DMS53 treated with DMSO at 0.1 percent for 48 hours (cell line): ENCODE results near the gene MSH2.
"Not testable (repeated sequence)": the region's sequence is repeated elsewhere in the genome, so short reads cannot be mapped to it uniquely, and the experiment has no call there.

Source experiments
- DNase-seq: peaks from one replicate; lab custom pipeline; 2025; ENCODE audit not compliant: unreplicated experiment; lab: John Stamatoyannopoulos, UW

MSH2 gene

DNA sequence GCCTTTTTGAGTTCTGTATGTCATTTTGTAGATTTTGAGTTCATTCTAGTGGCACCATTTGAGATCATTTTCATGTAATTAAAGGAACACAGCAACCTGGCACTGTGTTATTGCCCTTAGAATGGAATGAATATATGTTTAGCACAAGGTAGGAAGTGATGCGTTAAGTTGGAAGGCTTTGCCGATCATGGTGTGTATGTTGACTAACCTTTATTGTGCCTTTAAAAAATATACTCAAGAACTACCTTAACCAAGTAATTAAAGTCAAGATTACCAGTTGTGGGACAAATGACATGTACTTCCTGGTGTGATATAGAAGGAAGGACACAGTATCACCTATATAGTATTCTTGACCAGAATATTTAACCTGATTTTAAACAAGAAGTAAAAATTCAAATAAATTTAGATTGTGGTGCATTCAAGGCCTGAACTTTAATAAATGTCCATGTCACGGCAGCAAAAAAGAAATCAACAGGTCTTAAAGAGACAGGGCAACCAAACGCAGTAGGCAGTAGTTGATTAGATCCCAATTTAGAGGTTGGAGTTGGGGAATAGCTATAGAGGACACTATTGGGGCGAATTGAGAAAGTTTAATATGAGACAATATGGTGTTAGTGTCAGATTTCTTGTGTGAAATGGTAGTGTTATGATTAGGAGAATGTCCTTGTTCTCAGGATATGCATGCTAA is 68.6 kb downstream of the MSH2 start:
- DNase-seq: no peak

DNA sequence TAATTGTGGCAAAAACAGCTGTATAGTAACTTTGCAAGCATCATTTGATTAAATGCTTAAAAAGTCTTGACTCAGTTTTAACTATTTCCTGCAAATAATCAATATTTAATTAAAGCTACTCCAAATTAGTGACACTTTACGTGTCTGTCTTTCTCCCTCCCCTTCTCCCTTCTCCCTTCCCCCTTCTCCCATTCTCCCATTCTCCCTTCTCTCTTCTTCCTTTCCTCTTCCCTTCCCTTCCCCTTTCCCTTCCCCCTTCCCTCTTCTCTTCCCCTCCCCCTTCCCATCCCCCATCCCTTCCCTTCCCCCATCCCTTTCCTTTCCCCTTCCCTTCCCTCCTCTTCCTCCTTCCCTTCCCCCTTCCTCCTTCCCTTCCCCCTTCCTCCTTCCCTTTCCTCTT is 76.9 kb downstream of the MSH2 start:
- DNase-seq: no peak

DNA sequence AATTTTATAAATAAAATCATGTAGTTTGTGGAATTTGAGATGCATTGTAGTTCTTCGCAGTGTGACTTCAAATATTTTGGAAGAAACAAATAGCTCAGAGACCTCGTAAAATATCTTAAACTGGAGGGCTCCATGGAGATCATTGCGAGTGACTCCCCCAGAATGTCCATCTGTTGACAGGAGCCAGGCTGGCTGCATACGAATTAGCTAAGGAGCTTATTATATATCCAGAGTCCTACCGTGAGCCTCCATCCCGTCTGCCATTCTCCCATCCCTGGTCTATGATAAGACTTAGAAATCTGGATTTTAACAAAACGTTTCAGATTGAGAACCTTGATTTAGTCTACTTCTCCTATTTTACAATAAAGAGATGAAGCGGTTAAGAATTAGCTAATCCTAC is 80.2 kb downstream of the MSH2 start:
- no peak for DNase-seq

DNA sequence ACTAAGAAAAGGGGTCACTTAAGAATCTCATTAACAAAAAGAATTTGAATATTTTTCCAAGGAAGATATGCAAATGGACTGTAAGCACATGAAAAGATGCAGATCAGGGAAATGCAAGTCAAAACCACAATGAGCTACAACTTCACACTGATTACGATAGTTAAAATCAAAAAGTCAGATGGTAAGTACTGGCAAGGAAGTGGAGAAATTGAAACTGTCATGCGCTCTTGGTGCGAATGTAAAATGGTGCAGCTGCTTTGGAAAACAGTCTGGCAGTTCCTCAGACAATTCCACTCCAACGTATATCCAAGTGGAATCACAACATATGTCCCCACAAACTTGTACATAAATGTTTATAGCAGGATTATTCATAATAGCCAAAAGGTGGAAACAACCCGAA is 81.4 kb downstream of the MSH2 start:
- DNase-seq: no peak

DNA sequence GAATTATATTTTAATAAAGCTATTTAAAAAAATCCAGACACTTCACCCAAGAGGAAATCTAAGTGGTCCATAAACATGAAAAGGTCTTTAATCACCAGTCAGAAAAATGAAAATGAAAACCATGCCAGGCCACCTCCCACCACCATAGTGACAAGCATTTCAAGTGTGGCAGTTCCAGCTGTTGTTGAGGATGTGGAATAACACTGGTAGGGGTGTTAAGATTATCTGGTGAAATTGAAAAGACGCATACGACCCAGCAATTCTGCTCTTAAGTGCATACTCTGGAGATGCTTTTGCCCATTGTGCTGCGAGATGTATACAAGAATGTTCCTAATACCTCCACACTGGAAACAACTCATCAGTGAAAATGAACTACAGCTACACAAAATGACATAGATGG is 82.2 kb downstream of the MSH2 start:
- DNase-seq: no peak

DNA sequence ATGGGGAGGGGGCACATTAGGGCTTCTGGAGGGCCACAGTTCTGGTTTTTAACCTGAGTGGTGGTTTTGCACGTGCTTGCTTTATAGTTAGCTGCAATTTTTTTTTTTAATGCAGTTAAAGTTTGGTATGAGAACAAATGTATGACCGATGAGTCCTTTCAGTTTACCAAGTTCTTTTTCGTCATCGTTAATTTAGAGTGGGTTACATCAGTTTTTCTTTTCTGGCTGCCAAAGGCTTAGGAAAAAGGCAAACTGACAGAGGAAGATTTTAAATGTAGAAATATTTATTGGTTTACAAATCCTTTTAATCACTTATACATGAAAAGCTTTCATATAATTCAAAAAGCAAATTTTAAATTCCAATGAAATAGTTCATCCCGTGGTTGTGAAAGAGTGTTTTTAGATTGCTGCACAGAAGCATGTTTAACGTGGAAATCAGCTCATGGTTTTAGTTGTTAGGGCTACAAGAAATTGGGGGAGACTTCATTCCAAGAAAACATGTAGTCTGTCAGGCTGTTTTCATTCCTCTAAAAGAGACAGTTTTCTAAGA is 82.9 kb downstream of the MSH2 start:
- no peak for DNase-seq

DNA sequence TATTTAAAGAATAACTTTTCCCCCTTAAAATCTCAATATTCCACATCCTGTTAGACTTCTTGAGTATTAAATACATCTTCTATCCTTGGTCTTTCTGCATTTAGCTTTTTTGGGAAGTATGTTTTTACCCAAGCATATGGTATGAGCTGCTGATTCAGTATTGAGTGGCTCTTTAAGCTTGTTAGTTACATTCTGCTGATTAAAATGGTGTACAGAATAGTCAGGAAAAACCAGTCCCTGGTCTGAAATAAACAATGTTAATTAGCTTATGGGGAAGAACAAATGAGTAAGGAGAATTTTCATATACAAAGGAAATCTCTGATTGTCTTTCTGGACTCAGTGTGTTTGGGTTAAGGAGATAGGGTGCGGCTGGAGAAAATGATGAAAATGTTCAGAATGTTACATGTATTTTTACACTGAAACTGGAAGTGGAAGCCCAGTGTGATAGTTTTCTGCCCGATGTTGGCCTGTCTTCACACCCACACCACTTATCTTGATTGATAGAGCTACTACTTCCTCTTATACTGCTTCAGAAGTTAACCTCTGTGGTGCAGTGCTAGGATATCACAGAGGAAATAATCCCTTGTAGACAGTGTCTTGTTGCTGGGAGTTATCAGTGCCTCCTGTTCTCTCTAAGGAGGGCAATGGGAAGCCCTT is 84.0 kb downstream of the MSH2 start:
- DNase-seq: no peak

DNA sequence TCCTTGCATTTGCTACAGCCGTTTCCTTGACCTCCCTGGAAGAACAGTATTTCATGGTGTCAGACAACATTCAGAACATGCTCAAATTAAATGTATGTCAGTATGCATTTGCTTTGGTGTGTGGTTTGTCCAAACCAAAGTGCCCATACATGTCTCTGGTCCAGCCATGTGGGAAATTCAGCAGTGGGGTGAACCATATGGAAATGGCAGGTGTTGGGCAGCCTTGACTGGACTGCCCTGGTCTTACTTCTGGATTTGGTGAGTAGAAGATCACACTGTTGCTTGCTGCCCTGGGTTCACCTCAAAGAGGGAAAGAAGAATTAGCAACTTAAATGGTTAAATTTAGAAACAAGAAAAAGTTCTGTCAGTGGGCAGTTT is 84.5 kb downstream of the MSH2 start:
- no peak for DNase-seq

DNA sequence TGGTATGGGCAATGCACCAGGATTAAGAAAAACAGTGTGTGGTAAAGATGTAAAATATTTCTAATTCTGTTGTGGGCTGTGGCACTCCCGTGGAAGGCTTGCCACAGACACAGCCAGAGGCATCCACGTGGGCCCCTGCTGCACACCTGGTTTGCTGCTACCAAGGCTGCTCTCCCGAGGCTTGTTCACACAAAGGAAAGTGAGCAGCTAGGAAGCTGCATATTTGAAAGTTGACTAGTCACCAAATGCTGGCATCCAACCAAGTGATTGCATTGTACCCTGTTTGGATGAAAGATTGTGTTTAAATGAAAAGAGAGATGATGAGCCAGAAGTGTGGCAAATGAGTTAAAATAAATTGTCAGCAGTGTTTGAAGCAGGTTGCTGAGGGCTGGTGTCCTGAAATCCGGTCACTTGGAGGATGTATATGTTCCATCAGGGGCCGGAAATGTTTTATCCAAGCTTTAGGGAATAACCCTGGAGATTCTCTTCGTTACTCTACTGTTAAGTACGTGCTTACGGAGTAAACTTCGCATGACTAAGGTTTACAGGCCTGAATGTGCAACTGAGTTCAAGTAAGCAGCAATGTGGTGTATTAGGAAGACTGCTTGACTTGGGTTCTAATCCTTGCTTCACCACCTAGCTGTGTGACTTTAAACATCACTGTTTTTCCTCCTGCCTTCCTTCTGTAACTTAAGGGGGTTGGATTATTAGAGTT is 86.1 kb downstream of the MSH2 start:
- no peak for DNase-seq

DNA sequence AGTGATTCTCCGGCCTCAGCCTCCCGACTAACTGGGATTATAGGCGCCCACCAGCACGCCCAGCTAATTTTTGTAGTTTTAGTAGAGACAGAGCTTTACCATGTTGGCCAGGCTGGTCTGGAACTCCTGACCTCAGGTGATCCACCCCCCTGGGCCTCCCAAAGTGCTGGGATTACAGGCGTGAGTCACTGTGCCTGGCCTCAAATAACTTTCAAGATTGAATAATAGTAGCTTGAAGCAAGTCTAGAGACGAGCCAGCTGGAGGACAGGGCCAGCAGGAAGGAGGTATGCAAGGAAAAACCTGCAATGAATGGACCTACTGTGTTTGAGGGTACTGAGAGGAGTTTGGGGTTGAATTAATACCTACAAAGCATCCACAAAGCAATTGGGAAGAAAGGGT is 87.5 kb downstream of the MSH2 start:
- no peak for DNase-seq

DNA sequence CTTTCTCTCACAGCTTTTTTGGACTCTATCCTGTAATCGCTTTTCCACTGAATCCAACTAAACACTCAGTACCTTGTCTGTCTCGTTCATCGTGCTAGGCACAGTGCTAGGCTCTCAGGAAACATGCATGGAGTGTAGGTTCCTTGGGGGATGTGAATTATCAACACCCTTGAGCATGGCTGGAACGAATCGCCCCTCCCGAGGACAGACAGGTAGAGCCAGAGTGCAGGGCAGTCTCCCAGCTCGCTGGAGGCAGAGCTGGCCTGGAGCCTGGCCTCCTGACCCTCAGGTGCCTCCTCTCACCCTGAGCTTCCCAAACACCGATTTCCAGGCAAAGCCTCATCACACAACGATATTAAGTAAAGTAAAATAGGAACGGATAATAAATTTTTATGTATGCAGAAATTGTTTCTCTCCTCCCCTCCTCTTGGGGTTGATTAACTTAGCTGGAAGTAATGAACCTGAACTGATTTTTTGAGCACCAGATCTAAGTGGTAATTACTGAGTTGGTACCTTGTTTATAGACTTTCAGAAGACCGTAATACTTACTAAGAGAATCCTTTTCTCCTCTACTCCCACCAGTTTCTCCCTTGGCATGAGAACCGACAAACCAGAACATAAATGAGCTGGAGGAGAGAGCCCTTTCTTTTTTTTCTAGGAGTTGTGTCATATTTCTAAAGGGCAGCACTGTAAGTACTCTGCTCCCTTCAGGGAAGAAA is 90.5 kb downstream of the MSH2 start:
- no peak for DNase-seq

DNA sequence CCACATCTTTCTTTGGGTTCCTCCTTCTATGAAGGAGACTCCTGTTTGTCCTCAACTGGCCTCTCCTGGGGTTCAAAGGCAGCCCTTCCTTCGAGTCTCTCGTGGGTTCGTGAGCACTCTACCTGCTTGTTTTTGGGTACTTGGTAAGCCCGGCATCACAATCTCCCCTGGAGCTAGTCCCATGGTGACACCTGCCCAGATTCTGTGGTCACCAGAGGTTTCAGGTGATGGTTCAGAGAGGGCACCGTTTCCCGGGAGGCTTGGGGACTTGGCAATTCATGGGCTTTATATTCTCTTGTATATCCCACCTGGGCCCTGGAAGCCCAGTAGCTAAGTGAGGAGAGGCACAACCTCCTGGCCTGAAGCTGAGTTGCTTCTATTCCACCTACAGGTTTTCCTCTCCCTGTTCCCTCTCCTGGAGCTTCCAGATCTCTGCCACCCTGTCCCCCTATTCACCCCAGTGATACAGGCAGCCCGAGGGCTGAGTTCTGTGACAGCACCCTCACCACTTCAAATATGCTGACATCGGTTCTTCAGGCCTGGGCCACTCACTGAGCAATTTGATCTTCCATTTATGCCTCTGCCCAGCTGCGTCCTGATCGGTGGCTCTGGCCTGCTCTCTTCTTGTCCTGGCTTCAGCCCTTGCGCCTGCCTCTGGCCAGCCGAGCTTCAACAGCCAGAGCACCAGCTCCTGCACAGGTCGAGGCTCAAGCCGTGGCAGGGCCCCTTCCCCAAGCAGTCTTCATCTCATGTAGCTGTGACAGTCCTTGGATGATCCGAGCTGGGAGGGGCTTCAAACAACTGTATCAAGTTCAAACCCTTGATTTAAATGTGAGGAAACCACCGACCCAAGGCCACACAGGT is 91.5 kb downstream of the MSH2 start:
- DNase-seq: no peak

DNA sequence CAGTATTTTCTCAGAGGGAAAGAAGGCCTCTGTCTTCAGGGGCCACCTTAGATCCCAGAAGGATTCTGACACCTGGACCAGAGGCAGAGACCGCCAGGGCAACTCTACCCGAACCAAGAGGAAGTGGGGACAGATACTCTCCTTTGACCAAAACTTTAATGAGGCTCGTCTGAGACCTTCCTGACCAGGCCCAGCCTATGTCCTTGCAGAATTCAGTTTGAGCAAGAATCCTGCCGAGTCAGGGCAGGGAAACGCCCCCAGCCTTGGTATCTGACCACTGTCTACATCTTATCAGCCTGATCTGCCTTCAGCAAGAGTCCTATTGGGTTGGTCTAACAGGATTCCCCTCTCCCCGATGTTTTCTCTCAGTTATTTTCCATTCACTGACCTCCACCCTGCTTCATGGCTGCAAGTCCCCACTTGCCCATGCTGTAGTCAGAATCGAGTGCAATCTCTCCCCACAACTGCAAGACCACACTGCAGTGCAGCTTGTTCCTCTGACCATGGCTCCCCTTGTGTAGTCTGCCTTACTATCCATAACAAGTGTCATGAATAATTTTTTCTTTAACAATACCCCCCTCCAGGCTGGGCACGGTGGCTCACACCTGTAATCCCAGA is 95.0 kb downstream of the MSH2 start:
- DNase-seq: no peak

DNA sequence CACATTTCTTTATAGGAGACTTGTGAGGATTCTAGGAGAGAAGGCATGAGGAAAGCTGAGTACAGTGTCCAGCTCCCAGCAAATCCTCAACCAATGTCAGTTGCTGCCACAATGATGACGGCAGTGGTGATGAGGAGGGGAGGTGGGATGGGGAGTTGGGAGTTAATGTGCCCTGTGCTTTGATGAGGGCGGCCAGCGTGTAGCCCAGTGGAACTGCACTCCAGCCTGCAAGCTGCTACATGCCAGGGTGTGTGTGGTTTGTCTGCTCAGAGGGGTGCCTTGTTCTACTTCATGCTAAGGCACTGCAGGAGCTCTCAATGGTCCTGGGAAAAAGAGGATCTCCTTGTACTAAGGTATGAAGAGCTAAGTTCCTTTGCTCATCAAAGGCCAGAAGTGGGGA is 96.1 kb downstream of the MSH2 start:
- no peak for DNase-seq

DNA sequence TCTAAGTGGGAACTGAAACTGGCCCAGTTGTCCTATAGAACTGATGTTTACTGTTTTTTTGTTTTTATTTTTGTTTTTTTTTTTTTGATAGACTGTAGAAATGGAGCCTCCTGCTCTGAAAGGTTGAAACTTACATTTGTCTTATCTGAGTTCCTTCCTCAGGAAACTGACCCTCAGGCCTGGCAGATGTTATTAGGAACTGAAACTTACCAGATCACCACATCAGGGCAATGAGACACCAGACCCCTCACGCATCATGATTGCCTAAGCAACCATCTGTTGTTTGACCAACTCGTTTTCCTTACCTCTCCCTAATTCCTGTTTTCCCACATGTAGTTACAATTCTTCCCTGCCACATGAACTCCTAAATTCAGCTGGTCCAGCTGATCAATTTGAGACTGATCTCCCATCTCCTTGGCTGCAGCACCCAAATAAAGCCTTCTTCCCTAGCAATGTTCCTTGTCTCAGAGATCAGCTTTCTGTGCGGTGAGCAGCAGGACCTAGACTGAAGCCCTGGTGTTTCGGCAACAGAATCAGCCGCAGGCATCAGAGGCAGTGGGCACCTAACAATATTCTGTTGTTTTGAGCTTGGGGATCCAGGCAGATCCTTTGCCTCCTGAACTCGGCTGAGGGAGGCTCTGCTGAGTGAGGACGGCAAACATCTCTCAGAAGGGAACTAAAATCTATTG is 96.8 kb downstream of the MSH2 start:
- DNase-seq: no peak

DNA sequence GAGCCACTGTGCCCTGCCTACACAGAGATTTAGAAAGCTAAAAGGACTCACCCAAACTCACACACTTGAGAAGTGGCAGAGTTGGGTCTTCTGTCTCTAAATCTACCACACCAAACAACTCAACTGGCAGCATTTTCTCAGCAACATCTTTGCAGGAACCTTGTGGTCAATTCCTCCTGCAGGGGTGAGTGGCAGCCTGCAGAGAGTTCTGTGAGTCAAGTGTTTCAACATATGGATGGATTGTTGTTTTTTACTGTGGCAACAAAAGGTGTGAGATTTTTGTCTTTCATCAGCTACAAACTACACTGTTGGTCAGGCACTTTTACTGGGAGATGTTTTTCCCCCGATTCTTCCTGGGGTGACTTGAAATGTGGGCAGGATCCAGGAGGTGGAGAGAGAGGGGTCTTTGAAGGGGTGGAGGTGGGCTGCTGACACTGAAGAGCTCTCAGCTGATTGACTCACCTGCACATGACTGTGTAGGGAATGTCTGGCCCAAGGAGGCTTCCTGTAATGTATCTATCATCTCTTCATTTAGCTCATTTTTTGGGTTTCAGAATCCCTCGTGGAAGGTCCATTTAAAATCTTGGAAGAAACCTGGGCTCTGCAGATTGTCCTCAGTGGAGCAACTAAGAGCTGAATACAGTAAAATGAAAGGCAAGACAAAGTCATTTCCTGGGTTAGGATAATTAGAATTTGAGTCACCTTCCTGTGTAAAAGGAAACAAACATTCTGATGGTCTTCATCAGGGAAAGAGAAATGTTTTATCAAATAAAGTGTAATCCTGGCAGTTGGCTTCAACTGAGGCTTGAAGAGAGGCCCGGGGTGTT is 98.6 kb downstream of the MSH2 start:
- DNase-seq: no peak

DNA sequence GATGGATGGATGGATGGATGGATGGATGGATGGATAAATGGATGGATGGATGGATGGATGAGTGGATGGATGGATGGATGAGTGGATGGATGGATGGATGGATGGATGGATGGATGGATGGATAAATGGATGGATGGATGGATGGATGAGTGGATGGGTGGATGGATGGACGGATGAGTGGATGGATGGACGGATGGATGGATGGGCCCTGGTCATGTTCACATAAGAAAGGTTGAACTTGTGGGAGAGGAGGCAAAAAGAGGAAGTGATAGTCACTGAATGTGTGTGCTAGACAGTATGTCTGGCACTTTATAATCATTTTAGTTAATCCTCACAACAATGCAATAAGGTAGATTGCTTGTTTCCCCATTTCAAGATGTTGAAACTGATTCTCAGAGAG is 99.5 kb downstream of the MSH2 start:
- not testable (repeated sequence) for DNase-seq

DNA sequence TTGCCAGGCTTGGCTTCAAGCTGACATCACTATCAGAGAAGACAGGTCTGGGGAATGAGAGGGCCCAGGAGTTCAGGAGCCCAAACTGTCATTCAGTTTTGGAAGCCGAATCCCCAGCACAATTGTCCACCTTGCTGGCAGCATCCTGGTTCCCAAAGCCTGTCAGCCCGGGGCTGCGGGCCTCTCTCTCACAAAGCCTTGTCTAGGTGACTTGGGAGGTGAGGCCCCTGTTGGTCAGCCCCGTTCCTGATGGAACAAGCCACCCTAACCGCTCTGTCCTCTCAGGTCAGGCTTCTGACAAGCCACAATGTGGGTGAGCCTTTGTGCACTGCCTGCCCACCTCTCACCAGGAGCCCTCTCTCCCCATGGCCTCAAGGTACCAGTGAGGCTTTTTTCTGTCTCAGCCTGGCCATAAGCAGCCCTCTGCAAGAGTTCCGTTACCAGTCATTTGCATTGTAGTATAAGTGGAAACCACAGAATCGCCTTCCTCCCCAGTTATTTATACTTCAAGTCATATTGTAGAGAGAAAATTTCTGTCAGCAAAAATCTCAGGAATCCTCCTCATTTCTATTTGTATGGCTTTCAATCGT is 100.6 kb downstream of the MSH2 start:
- DNase-seq: no peak
